GM21723 (cell line): Measurements from ENCODE around the gene ZNF660.
"Not testable (repeated sequence)": the region's sequence is repeated elsewhere in the genome, so short reads cannot be mapped to it uniquely, and the experiment has no call there.

Source experiments
- ATAC-seq: cut with Tn5 transposase; IDR thresholded peaks from one replicate; pipeline ENCODE4 v1.9.1; 2021; ENCODE audit warnings: mild to moderate bottlenecking, moderate library complexity; ENCODE audit not compliant: unreplicated experiment

Gene ZNF660

GRCh38 chr3:44584646-44585501, at the start of gene ZNF660:
Gene ZNF660 (plus strand): TSS chr3:44584964. CDS start chr3:44594194, 9,230 bp downstream.
- peak; percentile 83 for ATAC-seq

- ATAC-seq = no peak
Measured at GRCh38 chr3:44535364-44535763, 49.4 kb upstream of the ZNF660 start.

DNA sequence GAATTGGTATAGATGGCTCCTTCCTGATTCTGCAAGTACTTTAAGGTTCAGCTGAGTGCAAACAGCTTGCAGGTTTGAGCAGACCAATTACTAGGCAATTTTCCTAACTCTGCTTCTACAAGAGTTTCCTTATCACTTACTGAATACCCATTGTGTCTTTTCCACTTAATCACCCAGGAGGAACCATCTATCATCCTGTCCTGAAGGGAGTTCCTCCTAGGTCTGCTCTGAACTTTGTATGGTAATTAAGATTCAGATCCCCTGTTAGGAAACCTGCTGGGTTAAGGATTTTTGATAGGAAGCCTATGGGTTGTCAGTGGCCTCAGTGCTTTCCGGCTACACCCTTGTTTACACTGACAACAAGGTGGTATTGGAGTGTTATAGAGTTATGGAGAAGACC, 40.0 kb upstream of the ZNF660 start:
- ATAC-seq = not testable (repeated sequence)

DNA sequence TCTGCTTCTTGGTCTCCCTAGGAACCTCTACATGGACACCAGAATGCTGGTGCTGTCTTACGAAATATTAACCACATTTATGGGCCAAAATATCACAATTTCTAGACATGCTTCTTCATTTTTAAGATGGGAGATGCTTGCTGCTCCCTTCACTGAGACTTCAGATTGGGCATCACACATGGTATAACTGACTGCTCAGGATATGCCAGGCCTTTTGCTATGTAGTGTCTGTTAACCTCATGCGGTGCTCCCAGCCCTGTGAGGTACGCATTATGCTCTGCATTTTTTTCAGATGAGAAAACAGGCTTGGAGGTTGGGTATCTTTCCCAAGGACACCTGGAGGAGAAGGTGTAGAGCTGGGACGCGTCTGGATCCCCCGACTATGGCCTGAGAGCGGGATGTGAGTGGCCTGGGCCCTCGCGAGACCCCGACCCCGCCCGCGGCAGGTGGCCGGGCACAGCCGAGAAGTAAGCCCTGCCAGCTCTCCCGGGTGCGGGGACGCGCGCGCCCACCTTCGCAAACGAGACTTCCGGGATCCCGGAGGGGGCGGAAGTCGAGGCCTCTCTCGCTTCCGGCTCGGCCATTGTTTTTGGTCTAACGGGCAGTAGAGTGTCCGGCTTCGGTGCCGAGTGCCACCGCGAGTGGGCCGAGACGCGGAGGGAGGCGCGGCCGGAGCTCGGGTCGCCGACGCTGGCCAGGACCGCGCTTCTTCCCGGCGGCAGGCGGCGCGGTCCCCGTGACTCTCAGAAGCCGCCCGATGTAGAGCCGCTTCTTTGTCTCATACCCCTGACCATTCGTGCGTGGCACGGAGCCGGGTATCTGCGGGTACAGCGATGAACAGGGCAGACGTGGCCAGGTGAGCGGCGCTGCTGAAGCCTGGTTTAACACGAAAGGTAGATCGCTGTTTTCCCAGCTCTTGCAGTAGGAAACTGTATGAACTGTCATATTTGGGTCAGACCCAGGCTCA, 29.9 kb upstream of the ZNF660 start, which contains the start of gene ZKSCAN7:
TSS of gene ZKSCAN7 (plus strand) at position 568 of the 967 bp plus-strand sequence. CDS start 1,855 bp downstream, outside the sequence.
- ATAC-seq = peak; percentile 80

DNA sequence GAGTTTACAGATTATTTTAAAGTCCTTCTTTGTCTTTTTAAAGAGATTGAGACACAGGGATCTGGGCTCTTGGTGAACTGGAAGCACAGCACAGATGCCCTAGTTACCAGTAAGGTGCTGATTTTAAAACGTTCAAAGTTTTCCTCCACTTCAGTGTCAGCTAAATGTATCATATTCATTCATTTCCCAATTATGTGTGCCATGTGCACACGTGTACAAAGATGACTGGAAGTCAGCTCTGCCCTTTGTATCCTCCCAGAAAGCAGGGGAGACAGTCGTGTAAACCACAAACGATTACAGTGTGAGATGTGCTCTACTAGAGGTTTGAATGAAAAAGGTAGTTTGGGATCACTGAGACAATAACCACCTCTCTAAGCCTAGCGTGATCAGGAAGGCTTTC, 29.0 kb upstream of the ZNF660 start:
- ATAC-seq = no peak

DNA sequence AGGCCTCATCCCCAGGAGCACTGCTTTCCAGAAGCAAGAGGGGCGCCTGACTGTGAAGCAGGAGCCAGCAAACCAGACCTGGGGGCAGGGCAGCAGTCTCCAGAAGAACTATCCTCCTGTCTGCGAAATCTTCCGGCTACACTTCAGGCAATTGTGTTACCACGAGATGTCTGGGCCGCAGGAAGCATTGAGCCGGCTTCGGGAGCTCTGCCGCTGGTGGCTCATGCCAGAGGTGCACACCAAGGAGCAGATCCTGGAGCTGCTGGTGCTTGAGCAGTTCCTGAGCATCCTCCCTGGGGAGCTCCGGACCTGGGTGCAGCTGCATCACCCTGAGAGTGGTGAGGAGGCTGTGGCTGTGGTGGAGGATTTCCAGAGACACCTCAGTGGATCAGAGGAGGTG, 27.7 kb upstream of the ZNF660 start:
- ATAC-seq = no peak

GRCh38 chr3:44561076-44561475, 23.7 kb upstream of the ZNF660 start:
- no peak for ATAC-seq

- ATAC-seq = no peak
Measured at GRCh38 chr3:44562147-44562546, 22.6 kb upstream of the ZNF660 start.

GRCh38 chr3:44568561-44568960, 16.2 kb upstream of the ZNF660 start:
- no peak for ATAC-seq

DNA sequence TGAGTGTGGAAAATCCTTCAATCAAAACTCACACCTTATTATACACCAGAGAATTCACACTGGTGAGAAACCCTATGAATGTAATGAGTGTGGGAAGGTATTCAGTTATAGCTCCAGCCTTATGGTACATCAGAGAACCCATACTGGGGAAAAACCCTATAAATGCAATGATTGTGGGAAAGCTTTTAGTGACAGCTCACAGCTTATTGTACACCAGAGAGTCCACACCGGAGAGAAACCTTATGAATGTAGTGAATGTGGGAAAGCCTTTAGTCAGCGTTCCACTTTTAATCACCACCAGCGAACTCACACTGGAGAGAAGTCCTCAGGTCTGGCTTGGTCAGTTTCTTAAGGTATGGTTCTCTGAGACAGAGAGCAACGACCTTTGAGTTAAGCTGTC, 13.7 kb upstream of the ZNF660 start:
- ATAC-seq = no peak

DNA sequence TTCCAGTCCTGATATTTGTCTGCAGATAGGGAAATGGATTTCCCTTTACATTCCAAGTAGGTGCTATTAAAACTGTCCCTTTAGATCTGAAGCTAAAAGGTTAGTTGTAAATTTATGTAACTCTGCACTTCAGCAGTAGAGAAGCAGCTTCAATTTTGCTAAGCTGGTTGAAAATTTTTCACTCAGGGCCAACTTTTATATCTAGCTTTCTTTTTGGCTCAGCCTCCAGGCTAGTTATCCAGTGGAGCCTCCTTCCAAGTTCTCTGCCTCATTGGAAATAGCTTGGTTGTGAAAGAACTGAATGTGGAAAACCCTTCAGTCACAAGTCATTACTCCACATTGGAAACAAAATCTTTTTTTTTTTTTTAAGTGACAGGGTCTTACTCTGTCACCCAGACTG, 8.2 kb upstream of the ZNF660 start:
- no peak for ATAC-seq

- ATAC-seq = not testable (repeated sequence)
Measured at GRCh38 chr3:44577354-44577952, 7.3 kb upstream of the ZNF660 start.

DNA sequence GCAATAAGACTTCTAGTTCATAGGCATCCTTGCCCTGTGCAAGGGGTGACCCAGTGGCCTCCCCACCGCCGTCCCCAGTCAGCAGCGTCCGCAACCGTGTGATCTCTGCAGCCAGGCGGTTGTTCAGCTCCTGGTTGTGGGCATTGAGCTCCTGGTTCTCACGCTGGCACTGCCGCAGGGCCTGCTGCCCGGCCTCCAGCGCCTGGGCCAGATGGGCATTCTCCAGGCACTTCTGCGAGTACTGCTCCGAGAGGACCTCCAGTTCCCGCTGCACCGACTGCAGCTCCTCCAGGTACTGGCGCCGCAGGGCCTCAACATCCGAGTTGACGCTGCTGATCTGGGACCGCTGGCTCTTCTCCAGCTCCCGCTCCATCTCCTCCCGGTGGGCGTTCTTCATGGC, 6.4 kb upstream of the ZNF660 start:
- ATAC-seq = not testable (repeated sequence)

DNA sequence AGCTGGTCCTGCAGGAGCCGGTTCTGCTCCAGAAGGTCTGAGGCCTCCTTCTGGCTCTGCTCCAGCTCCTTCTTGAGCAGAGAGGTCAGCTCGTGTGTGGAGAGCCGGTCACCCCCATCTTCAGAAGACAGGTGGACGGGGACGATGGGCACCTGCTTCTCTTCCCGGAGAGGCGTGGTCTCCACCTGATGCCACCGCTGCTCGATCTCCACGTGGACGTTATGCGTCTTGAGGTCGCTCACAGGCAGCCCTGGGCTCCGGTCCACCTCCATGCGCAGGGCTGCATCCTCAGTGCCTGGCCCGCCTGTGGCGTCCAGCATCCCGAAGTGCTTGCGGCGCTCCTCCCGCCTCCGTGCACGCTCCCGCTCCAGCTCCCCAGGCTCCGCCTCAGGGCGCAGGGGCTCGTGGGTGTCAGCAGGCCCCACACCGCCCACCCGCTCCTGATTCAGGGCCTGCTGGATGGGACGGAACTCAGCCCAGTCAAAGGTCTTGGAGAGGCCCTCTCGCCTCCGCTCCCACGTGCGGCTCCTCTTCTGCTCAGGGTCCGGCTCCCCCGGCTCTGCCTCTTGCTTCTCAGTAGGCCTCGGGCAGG, 5.7 kb upstream of the ZNF660 start:
- ATAC-seq = not testable (repeated sequence)

- not testable (repeated sequence) for ATAC-seq
Measured at GRCh38 chr3:44579749-44580148, 5.0 kb upstream of the ZNF660 start.

- not testable (repeated sequence) for ATAC-seq
Measured at GRCh38 chr3:44580971-44581370, 3.8 kb upstream of the ZNF660 start.

- ATAC-seq = no peak
Measured at GRCh38 chr3:44596621-44597020, 11.9 kb downstream of the ZNF660 start.

- ATAC-seq = no peak
Measured at GRCh38 chr3:44601749-44602148, 17.0 kb downstream of the ZNF660 start.

DNA sequence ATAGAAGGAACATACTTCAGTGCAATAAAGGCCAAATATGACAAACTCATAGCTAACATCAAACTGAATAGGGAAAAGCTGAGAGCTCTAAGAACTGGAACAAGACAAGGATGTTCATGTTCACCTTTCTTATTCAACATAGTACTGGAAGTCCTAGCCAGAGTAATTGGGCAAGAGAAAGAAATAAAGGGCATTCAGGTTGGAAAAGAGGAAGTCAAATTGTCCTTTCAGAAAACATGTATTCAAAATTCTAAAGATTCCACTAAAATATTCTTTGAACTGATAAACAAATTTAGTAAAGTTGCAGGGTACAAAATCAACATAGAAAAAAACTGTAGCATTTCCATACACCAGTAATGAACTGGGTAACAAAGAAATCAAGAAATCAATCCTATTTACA, 27.9 kb downstream of the ZNF660 start:
- ATAC-seq = no peak

DNA sequence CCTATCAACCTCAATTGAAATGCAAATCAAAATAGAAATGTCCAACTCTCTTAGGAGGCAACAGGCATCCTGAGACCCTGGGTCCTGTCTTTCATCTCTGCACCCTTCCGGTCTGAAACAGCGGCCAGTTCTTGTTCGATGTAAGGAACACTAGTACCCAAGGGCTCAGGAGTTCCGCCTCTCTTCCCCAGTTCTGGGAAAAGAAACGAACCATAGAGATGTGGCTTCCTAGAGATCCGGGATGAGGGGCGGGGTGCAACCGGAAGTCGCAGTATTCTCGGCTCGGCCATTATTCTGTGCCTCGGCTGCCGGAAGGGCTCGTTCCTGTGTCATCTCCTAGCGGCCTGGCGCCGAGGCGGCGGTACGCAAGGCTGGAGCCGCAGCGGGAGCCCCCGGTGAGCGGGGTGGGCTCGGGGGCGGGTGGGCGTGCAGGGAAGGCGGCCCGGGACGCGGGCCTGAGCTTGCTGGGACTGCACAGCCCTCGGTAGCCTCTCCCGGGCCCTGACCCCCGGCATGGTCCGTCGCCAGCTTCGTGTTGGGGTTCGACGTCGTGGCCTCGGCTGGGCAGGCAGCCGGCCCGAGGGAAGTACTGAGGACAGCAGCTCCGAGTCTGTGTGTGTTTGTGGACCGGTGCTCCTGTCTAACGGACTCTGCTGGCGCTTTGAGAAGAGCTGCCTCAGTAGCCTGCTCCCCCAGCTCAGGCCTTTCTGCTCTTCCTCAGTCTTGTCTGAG, 40.2 kb downstream of the ZNF660 start, which contains the start of gene ZNF197:
TSS of gene ZNF197 (plus strand) at position 288 of the 732 bp plus-strand sequence. CDS start 4,119 bp downstream, outside the sequence.
- ATAC-seq = peak; percentile 95
